H1 (cell line): Measurements from ENCODE around the gene TRIM5. TPM values are rescaled to one million over a fixed set of nuclear protein-coding genes. Genes with fewer than 3 reads are reported as not detected.

ENCODE experiments used
- CTCF ChIA-PET: fragments of 300-600 bp; sonication (Branson Sonifier 250); formaldehyde crosslinking; loops from one replicate; lab custom pipeline; 2021; ENCODE audit not compliant: partially characterized antibody; lab: Charles Lee
- POLR2A ChIA-PET: fragments of 300-600 bp; sonication (Branson Sonifier 250); formaldehyde crosslinking; loops from one replicate; lab custom pipeline; 2021; ENCODE audit warnings: inconsistent platforms; ENCODE audit not compliant: partially characterized antibody; lab: Charles Lee
- DNase-seq, 2 experiments: peaks; one replicate each; pipeline versions ENCODE4 v3.0.0 to v3.0.0-alpha.2; 2010 to 2022; ENCODE audit warnings: low spot score in 2 of 2, low read depth in 1 of 2, mixed read lengths in 1 of 2
- FAIRE-seq: peaks from 2 replicates; lab custom pipeline; 2011; peaks lifted over from hg19 to GRCh38; lab: Jason Lieb, UNC
- H2AFZ ChIP-seq: 2 replicates; pipeline ENCODE4 v1.8.1; 2012; ENCODE audit warnings: low read length, inconsistent platforms
- H2AK5ac ChIP-seq: 2 replicates; pipeline ENCODE4 v1.6.1; 2013; ENCODE audit warnings: low read depth, low read length
- H2BK120ac ChIP-seq: replicated peaks from 2 replicates; pipeline ENCODE3; 2013; ENCODE audit warnings: low read depth, low read length, inconsistent platforms
- H2BK12ac ChIP-seq: 2 replicates; pipeline ENCODE4 v1.6.1; 2013; ENCODE audit warnings: low read depth, low read length
- H2BK15ac ChIP-seq: 2 replicates; pipeline ENCODE4 v1.6.1; 2013; ENCODE audit warnings: low read length
- H2BK20ac ChIP-seq: 2 replicates; pipeline ENCODE4 v1.6.1; 2013; ENCODE audit warnings: low read length
- H2BK5ac ChIP-seq: 2 replicates; pipeline ENCODE4 v1.6.1; 2013; ENCODE audit warnings: low read depth, low read length
- H3K14ac ChIP-seq: 2 replicates; pipeline ENCODE4 v1.6.1; 2013; ENCODE audit warnings: inconsistent platforms; ENCODE audit not compliant: insufficient read length
- H3K18ac ChIP-seq: 2 replicates; pipeline ENCODE4 v1.6.1; 2013; ENCODE audit warnings: low read length; ENCODE audit errors: extremely low read depth
- H3K23ac ChIP-seq: 2 replicates; pipeline ENCODE4 v1.6.1; 2013; ENCODE audit warnings: inconsistent platforms; ENCODE audit not compliant: insufficient read length
- H3K23me2 ChIP-seq: 2 replicates; pipeline ENCODE4 v1.6.1; 2013; ENCODE audit warnings: low read depth, low read length
- H3K27ac ChIP-seq: 2 replicates; pipeline ENCODE4 v1.6.1; 2011; ENCODE audit warnings: low read depth, low read length, inconsistent platforms
- H3K27me3 ChIP-seq, 4 experiments: replicated peaks in 1 of 4; 1 replicate in 1 of 4; 2 replicates in 3 of 4; pipeline versions ENCODE4 v1.6.1 to v1.8.1; 2011 to 2013; ENCODE audit warnings: low read length in 3 of 4, mild to moderate bottlenecking in 3 of 4, inconsistent platforms in 2 of 4, mixed read lengths in 2 of 4, moderate library complexity in 1 of 4; ENCODE audit not compliant: control insufficient read depth in 3 of 4, insufficient read depth in 3 of 4; ENCODE audit errors: extremely low read depth in 1 of 4
- H3K36me3 ChIP-seq, 4 experiments: 2 replicates each; pipeline versions ENCODE4 v1.6.1 to v1.8.1; 2011 to 2013; ENCODE audit warnings: mild to moderate bottlenecking in 4 of 4, low read length in 3 of 4, moderate library complexity in 2 of 4, control low read depth in 1 of 4, inconsistent platforms in 1 of 4; ENCODE audit not compliant: insufficient read depth in 4 of 4, control insufficient read depth in 2 of 4
- H3K4ac ChIP-seq: replicated peaks from 2 replicates; pipeline ENCODE3; 2013; ENCODE audit warnings: low read length, low read depth, mixed read lengths, inconsistent platforms; ENCODE audit not compliant: insufficient read length
- H3K4me1 ChIP-seq, 4 experiments: replicated peaks in 1 of 4; 1 replicate in 1 of 4; 2 replicates in 3 of 4; pipeline versions ENCODE4 v1.6.1 to v1.8.1; 2011 to 2013; ENCODE audit warnings: low read length in 3 of 4, inconsistent platforms in 2 of 4, mixed read lengths in 1 of 4; ENCODE audit not compliant: insufficient read depth in 4 of 4, control insufficient read depth in 3 of 4
- H3K4me2 ChIP-seq, 2 experiments: 2 replicates each; pipeline versions ENCODE4 v1.6.1 to v1.8.1; 2011 to 2013; ENCODE audit warnings: low read depth in 2 of 2, low read length in 2 of 2, control low read depth in 1 of 2, inconsistent platforms in 1 of 2, mild to moderate bottlenecking in 1 of 2; ENCODE audit not compliant: insufficient read depth in 1 of 2
- H3K4me3 ChIP-seq, 4 experiments: fragments of 200-600, 300-600 bp in 1 of 4; sonication (generic), shearing (Covaris generic), sonication (Bioruptor Twin) in 1 of 4; 2 replicates each; pipeline versions ENCODE4 v1.5.1 to v1.8.1; 2011 to 2016; ENCODE audit warnings: low read length in 4 of 4, low read depth in 3 of 4, control low read depth in 2 of 4, inconsistent platforms in 2 of 4, mild to moderate bottlenecking in 2 of 4, mixed read lengths in 1 of 4, moderate library complexity in 1 of 4; ENCODE audit not compliant: insufficient read depth in 2 of 4; ENCODE audit errors: extremely low read depth in 1 of 4
- H3K56ac ChIP-seq: replicated peaks from 2 replicates; pipeline ENCODE3; 2013; ENCODE audit warnings: low read depth, mild to moderate bottlenecking, mixed read lengths, low read length, inconsistent platforms; ENCODE audit not compliant: insufficient read length
- H3K79me1 ChIP-seq: 2 replicates; pipeline ENCODE4 v1.6.1; 2013; ENCODE audit warnings: low read depth, low read length, control low read depth
- H3K79me2 ChIP-seq, 2 experiments: 2 replicates each; pipeline versions ENCODE4 v1.6.1 to v1.8.1; 2012 to 2013; ENCODE audit warnings: low read length in 2 of 2, mild to moderate bottlenecking in 2 of 2, inconsistent platforms in 1 of 2; ENCODE audit not compliant: insufficient read depth in 2 of 2, control insufficient read depth in 1 of 2
- H3K9ac ChIP-seq, 4 experiments: replicated peaks in 1 of 4; 1 replicate in 1 of 4; 2 replicates in 3 of 4; pipeline versions ENCODE4 v1.6.1 to v1.8.1; 2011 to 2013; ENCODE audit warnings: low read depth in 3 of 4, low read length in 3 of 4, control low read depth in 2 of 4, mild to moderate bottlenecking in 2 of 4, moderate library complexity in 2 of 4, inconsistent platforms in 1 of 4; ENCODE audit errors: extremely low read depth in 1 of 4
- H3K9me3 ChIP-seq, 2 experiments: 2 replicates each; pipeline versions ENCODE4 v1.6.1 to v1.8.1; 2012 to 2013; ENCODE audit warnings: mild to moderate bottlenecking in 2 of 2, moderate library complexity in 2 of 2, control low read depth in 1 of 2, inconsistent platforms in 1 of 2, low read depth in 1 of 2, low read length in 1 of 2, mixed read lengths in 1 of 2; ENCODE audit not compliant: insufficient read depth in 2 of 2
- H4K20me1 ChIP-seq, 2 experiments: replicated peaks in 1 of 2; 2 replicates each; pipeline versions ENCODE3 to v1.8.1; 2011 to 2013; ENCODE audit warnings: inconsistent platforms in 2 of 2, low read length in 2 of 2, mild to moderate bottlenecking in 1 of 2; ENCODE audit not compliant: insufficient read depth in 2 of 2, control insufficient read depth in 1 of 2
- H4K5ac ChIP-seq: 2 replicates; pipeline ENCODE4 v1.6.1; 2013; ENCODE audit warnings: low read length, low read depth, mixed read lengths, inconsistent platforms; ENCODE audit not compliant: insufficient read length
- H4K8ac ChIP-seq: 2 replicates; pipeline ENCODE4 v1.8.0; 2013; ENCODE audit warnings: mild to moderate bottlenecking, moderate library complexity, low read length, inconsistent platforms; ENCODE audit not compliant: insufficient read depth; ENCODE audit errors: extremely low read depth
- H4K91ac ChIP-seq: replicated peaks from 2 replicates; pipeline ENCODE3; 2013; ENCODE audit warnings: low read length, mixed read lengths, inconsistent platforms; ENCODE audit not compliant: insufficient read length
- ASH2L ChIP-seq: fragments of 200-600, 300-600 bp; sonication (generic); IDR thresholded peaks from one replicate; pipeline ENCODE4 v1.7.1; 2017; ENCODE audit warnings: low read length
- EZH2 ChIP-seq: fragments of 200-600 bp; sonication (generic); IDR thresholded peaks from 2 replicates; pipeline ENCODE4 v1.7.1; 2012; ENCODE audit warnings: low read depth, mild to moderate bottlenecking, moderate library complexity, low read length, inconsistent platforms; ENCODE audit not compliant: severe bottlenecking
- GTF2F1 ChIP-seq: IDR thresholded peaks from 2 replicates; pipeline ENCODE4 v1.6.1; 2012; ENCODE audit warnings: low read depth, low read length, improper control_type of control experiment, borderline replicate concordance
- KDM4A ChIP-seq: IDR thresholded peaks from one replicate; pipeline ENCODE4 v1.7.1; 2012; ENCODE audit warnings: low read depth, mild to moderate bottlenecking, moderate library complexity, low read length, inconsistent platforms; ENCODE audit not compliant: severe bottlenecking
- NANOG ChIP-seq: IDR thresholded peaks from 2 replicates; pipeline ENCODE4 v1.6.1; 2011; ENCODE audit warnings: low read length, low read depth, mild to moderate bottlenecking, inconsistent platforms; ENCODE audit not compliant: insufficient read depth, poor library complexity, severe bottlenecking
- NRF1 ChIP-seq: IDR thresholded peaks from 2 replicates; pipeline ENCODE4 v1.6.1; 2011; ENCODE audit warnings: mild to moderate bottlenecking, low read depth, low read length, improper control_type of control experiment
- POLR2AphosphoS5 ChIP-seq: IDR thresholded peaks from 2 replicates; pipeline ENCODE4 v1.6.1; 2011; ENCODE audit warnings: low read depth, low read length
- YY1 ChIP-seq: IDR thresholded peaks from 2 replicates; pipeline ENCODE4 v1.6.1; 2011; ENCODE audit warnings: low read depth, mild to moderate bottlenecking, low read length
- polyA plus RNA-seq, 7 experiments: library from polyadenylated mRNA; depleted of rRNA in 3 of 7; stranded (reverse) in 5 of 7; unstranded in 2 of 7; fragments of >200 nt in 5 of 7; fragments of 200-250 nt in 2 of 7; gene quantifications; 1 replicate in 5 of 7; 2 replicates in 1 of 7; 4 replicates in 1 of 7; pipeline versions ENCODE4 v1.2.1 to v1.2.3, GENCODE V29; 2011 to 2013; ENCODE audit warnings: missing spikeins in 2 of 7, mixed read lengths in 2 of 7
- total RNA-seq: library from RNA; stranded (reverse); fragmentation: NEBNext Ultra II Directional; extraction: Animal tissue kit (Norgen Biotek cat#: 25700); gene quantifications from 2 replicates; pipeline ENCODE4 v1.2.1, GENCODE V29; 2021
- TF ChIP-seq, protein P1 (sequence below): IDR thresholded peaks from 2 replicates; pipeline ENCODE4 v1.6.1; 2012; ENCODE audit warnings: inconsistent platforms
- TF ChIP-seq, protein P2 (sequence below), 3 experiments: IDR thresholded peaks; 1 replicate in 2 of 3; 2 replicates in 1 of 3; pipeline versions ENCODE4 v1.5.1 to v1.6.1; 2011; ENCODE audit warnings: low read length in 3 of 3, mild to moderate bottlenecking in 3 of 3, inconsistent platforms in 2 of 3, low read depth in 1 of 3, moderate library complexity in 1 of 3; ENCODE audit not compliant: insufficient read depth in 1 of 3; ENCODE audit errors: control extremely low read depth in 1 of 3

The TRIM5 gene
- total and polyA plus RNA-seq, 2 of the 8 experiments (the other 6 are each of a cell fraction or from before 2014, with no cell fraction given), result 23.5 to 35.5 TPM

GRCh38 chr11:5621580-5621979, 63.3 kb downstream of the TRIM5 start:
- Histone ChIP-seq H3K14ac (no peak overlapping the region), H3K56ac (no peak overlapping the region), H2BK120ac (no peak overlapping the region), H2BK5ac (no peak overlapping the region), H3K4me2 (no peak overlapping the region), H3K23me2 (no peaks in the 10 kb centered on the region), H4K5ac (no peak overlapping the region), H2BK15ac (no peak overlapping the region), H3K27me3 (no peaks in the 10 kb centered on the region), H3K79me1 (no peaks in the 10 kb centered on the region; the same call in 1 of the 2 replicates), H3K36me3 (no peaks in the 10 kb centered on the region), H4K8ac (no peak overlapping the region), H4K20me1 (no peaks in the 10 kb centered on the region), H2AFZ (no peak overlapping the region), H3K27ac (no peak overlapping the region), H3K4ac (no peak overlapping the region), H3K9me3 (no peaks in the 10 kb centered on the region), H3K9ac (no peak overlapping the region), H2BK20ac (no peak overlapping the region), H2BK12ac (no peak overlapping the region), H3K18ac (no peak overlapping the region), H3K4me3 (no peak overlapping the region), H2AK5ac (no peak overlapping the region), H4K91ac (no peak overlapping the region), H3K79me2 (no peaks in the 10 kb centered on the region), H3K23ac (no peak overlapping the region), H3K4me1 (peaks cover 0 to 17% (median 6%) of the 10 kb centered on the region in 4 experiments; a peak in 4 of 7 replicates)
- TF ChIP-seq POLR2AphosphoS5 (no peak), GTF2F1 (no peak), KDM4A (no peak), ASH2L (no peak), NANOG (no peak), YY1 (no peak), EZH2 (no peak), NRF1 (no peak)
- TF ChIP-seq, protein P1, sequence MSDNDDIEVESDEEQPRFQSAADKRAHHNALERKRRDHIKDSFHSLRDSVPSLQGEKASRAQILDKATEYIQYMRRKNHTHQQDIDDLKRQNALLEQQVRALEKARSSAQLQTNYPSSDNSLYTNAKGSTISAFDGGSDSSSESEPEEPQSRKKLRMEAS, result no peak
- TF ChIP-seq, protein P2, sequence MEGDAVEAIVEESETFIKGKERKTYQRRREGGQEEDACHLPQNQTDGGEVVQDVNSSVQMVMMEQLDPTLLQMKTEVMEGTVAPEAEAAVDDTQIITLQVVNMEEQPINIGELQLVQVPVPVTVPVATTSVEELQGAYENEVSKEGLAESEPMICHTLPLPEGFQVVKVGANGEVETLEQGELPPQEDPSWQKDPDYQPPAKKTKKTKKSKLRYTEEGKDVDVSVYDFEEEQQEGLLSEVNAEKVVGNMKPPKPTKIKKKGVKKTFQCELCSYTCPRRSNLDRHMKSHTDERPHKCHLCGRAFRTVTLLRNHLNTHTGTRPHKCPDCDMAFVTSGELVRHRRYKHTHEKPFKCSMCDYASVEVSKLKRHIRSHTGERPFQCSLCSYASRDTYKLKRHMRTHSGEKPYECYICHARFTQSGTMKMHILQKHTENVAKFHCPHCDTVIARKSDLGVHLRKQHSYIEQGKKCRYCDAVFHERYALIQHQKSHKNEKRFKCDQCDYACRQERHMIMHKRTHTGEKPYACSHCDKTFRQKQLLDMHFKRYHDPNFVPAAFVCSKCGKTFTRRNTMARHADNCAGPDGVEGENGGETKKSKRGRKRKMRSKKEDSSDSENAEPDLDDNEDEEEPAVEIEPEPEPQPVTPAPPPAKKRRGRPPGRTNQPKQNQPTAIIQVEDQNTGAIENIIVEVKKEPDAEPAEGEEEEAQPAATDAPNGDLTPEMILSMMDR (IDR thresholded peaks at IDR 0.05; ENCODE audit: control extremely low read depth in 1 of 3, insufficient read depth in 1 of 3, low read depth in 1 of 3, low read length in 3 of 3), result no peak
- DNase-seq (no peak), FAIRE-seq (no peak)
- POLR2A ChIA-PET, result interaction anchor here (1.4 kb wide), 1 partner anchor 24 kb away, joined by 3 read pairs; no protein-coding TSS in a partner anchor
- CTCF ChIA-PET, result interaction anchor here (0.8 to 1.9 kb wide), 3 partner anchors 9 to 21 kb away, joined by 4 to 8 read pairs (median 6); no protein-coding TSS in a partner anchor
